Measurements from ENCODE around the gene CLCNKB. TPM values are rescaled to one million over a fixed set of nuclear protein-coding genes. Genes with fewer than 3 reads are reported as not detected.

Gene CLCNKB
- total and polyA plus RNA-seq, 2 of the 4 experiments (the other 2 are of a cell fraction): 0.09 TPM; not detected in 1

DNA sequence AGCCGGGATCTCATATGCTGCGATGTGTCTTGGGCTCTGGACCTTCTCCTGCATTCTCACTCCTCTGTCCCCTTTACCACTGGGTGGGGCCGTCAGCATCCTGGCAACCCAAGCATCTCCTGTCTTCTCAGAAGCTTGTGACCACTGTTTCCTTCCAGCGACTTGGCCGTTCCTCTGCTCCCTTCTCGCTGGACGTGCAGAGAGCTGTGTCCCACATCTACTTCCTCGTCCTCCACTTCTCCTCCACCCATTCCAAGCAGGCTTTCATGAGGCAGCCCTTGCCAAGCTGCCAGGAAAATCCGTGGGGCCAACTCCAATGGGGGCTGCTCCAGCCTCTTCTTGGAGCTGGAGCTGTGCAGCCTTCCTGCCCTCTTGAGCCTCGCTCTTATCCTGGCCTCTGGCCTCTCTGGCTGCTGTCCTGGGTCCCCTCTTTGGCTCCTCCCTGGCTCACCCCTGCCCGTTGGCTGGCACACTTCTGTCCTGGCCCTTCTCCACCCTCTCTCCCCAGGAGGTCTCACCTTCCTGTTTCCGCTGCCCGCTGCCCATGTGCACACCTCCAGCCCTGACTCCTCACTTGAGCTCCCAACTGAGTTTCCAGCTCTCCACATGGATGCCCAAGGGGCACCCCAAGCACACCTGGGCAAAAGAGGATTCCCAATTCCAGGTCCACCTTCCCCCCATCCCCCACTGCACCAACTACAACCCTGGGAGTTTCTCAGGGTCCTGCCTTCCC lies 21.1 kb downstream of the CLCNKB start:
- ChIA-PET CTCF (interaction anchor here (1.3 kb wide), 1 partner anchor 9 kb away, joined by 4 read pairs; no protein-coding TSS in a partner anchor), POLR2A (ENCODE audit: unreplicated experiment) (no interaction called here)
- H3K9ac ChIP-seq (ENCODE audit: low read depth, low read length): no peak overlapping the region
- in situ Hi-C loops (cut with MboI; ENCODE audit: low sequenced_read_pairs) (no loop called here), intact Hi-C loops (cut with micrococcal nuclease) (no loop called here), dilution Hi-C loops (cut with HindIII; ENCODE audit: low sequenced_read_pairs, unreplicated experiment) (no loop called here)
- H3K56ac ChIP-seq (ENCODE audit: extremely low read depth, insufficient read depth, low read length): no peak overlapping the region
- H2AFZ ChIP-seq (replicated peaks; ENCODE audit: low read length, poor library complexity): no peak overlapping the region
- BruUV-seq (replicated peaks): no TSS peak
- H4K20me1 ChIP-seq (ENCODE audit: insufficient read depth, low read length): no peaks in the 10 kb centered on the region; the same call in 1 of the 2 replicates
- no peak overlapping the region for H2AK5ac ChIP-seq (ENCODE audit: low read depth, low read length)
- H3K4ac ChIP-seq (ENCODE audit: low read depth, low read length): no peak overlapping the region
- H2BK120ac ChIP-seq (ENCODE audit: low read depth, low read length): no peak overlapping the region
- no peak overlapping the region for H3K27ac ChIP-seq (ENCODE audit: insufficient read depth, low read length)
- H3K4me2 ChIP-seq (ENCODE audit: low read depth, low read length): no peak overlapping the region
- WGBS, 2 experiments (ENCODE audit: extremely low coverage in 2 of 2, insufficient read length in 1 of 2): 61% methylated on average over 10 of the region's 13 CpGs; no CpG with 5 or more reads in 1 of the 2 experiments
- no peaks in the 10 kb centered on the region for H3K9me1 ChIP-seq (ENCODE audit: insufficient read depth, low read length)
- DNase-seq (no peak), ATAC-seq (ENCODE audit: low read depth) (no peak)
- no peak for TF ChIP-seq MAFK (IDR thresholded peaks at IDR 0.05; ENCODE audit: low read depth, low read length)
- TF ChIP-seq RAD21 (IDR thresholded peaks at IDR 0.05; ENCODE audit: low read length): no peak
- TF ChIP-seq RCOR1 (IDR thresholded peaks at IDR 0.05; ENCODE audit: insufficient replicate concordance, low read length): no peak
- no peak for TF ChIP-seq SMC3 (IDR thresholded peaks at IDR 0.05; ENCODE audit: low read depth, low read length)
- no peak for TF ChIP-seq POLR2A (IDR thresholded peaks at IDR 0.05; ENCODE audit: low read depth, low read length)
- no peak for TF ChIP-seq RFX5 (IDR thresholded peaks at IDR 0.05; ENCODE audit: low read depth, low read length)
- TF ChIP-seq, protein P1, sequence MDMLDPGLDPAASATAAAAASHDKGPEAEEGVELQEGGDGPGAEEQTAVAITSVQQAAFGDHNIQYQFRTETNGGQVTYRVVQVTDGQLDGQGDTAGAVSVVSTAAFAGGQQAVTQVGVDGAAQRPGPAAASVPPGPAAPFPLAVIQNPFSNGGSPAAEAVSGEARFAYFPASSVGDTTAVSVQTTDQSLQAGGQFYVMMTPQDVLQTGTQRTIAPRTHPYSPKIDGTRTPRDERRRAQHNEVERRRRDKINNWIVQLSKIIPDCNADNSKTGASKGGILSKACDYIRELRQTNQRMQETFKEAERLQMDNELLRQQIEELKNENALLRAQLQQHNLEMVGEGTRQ (IDR thresholded peaks at IDR 0.05; ENCODE audit: low read depth, low read length): no peak
- TF ChIP-seq, protein P2, sequence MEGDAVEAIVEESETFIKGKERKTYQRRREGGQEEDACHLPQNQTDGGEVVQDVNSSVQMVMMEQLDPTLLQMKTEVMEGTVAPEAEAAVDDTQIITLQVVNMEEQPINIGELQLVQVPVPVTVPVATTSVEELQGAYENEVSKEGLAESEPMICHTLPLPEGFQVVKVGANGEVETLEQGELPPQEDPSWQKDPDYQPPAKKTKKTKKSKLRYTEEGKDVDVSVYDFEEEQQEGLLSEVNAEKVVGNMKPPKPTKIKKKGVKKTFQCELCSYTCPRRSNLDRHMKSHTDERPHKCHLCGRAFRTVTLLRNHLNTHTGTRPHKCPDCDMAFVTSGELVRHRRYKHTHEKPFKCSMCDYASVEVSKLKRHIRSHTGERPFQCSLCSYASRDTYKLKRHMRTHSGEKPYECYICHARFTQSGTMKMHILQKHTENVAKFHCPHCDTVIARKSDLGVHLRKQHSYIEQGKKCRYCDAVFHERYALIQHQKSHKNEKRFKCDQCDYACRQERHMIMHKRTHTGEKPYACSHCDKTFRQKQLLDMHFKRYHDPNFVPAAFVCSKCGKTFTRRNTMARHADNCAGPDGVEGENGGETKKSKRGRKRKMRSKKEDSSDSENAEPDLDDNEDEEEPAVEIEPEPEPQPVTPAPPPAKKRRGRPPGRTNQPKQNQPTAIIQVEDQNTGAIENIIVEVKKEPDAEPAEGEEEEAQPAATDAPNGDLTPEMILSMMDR (conservative IDR thresholded peaks at IDR 0.05; ENCODE audit: low read depth, low read length): no peak
- no peak for TF ChIP-seq BHLHE40 (IDR thresholded peaks at IDR 0.05; ENCODE audit: low read depth, low read length)
- TF ChIP-seq, protein P3, sequence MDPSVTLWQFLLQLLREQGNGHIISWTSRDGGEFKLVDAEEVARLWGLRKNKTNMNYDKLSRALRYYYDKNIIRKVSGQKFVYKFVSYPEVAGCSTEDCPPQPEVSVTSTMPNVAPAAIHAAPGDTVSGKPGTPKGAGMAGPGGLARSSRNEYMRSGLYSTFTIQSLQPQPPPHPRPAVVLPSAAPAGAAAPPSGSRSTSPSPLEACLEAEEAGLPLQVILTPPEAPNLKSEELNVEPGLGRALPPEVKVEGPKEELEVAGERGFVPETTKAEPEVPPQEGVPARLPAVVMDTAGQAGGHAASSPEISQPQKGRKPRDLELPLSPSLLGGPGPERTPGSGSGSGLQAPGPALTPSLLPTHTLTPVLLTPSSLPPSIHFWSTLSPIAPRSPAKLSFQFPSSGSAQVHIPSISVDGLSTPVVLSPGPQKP (IDR thresholded peaks at IDR 0.05; ENCODE audit: borderline replicate concordance, low read depth, low read length): no peak
- TF ChIP-seq FOS (IDR thresholded peaks at IDR 0.05; ENCODE audit: low read depth, low read length): no peak
- TF ChIP-seq CHD1 (IDR thresholded peaks at IDR 0.05; ENCODE audit: low read depth, low read length): no peak
- no peak for TF ChIP-seq NFE2L2 (IDR thresholded peaks at IDR 0.05; ENCODE audit: low read depth, low read length)
- no peak for TF ChIP-seq MAZ (IDR thresholded peaks at IDR 0.05; ENCODE audit: borderline replicate concordance, low read depth, low read length)
- no peak for TF ChIP-seq CEBPB (IDR thresholded peaks at IDR 0.05; ENCODE audit: low read depth, low read length)
- TF ChIP-seq MXI1 (IDR thresholded peaks at IDR 0.05; ENCODE audit: borderline replicate concordance, low read depth, low read length): no peak
- peaks cover 4% of the 10 kb centered on the region; the same call in 1 of the 2 replicates for H3K4me1 ChIP-seq (ENCODE audit: control insufficient read depth, insufficient read depth, low read length)
- no peak overlapping the region for H3K18ac ChIP-seq (ENCODE audit: low read depth, low read length)
- H3K79me1 ChIP-seq (ENCODE audit: low read depth in 1 of 2, low read length in 2 of 2): no peaks in the 10 kb centered on the region
- H3K36me3 ChIP-seq (ENCODE audit: control insufficient read depth, insufficient read depth, low read length): no peaks in the 10 kb centered on the region
- no peak overlapping the region for H3K4me3 ChIP-seq (ENCODE audit: insufficient read depth, low read depth, low read length)
- H3K14ac ChIP-seq (replicated peaks; ENCODE audit: low read depth, low read length): no peak overlapping the region
- H4K91ac ChIP-seq (ENCODE audit: insufficient read depth, low read depth, low read length): no peak overlapping the region
- H3K9me3 ChIP-seq (ENCODE audit: control insufficient read depth, insufficient read depth, low read length): no peaks in the 10 kb centered on the region
- no peak overlapping the region for H2BK15ac ChIP-seq (ENCODE audit: low read depth, low read length)
- H2AK9ac ChIP-seq (replicated peaks; ENCODE audit: low read depth, low read length, poor library complexity): no peak overlapping the region
- no peak overlapping the region for H2BK5ac ChIP-seq (ENCODE audit: low read depth, low read length, poor library complexity, severe bottlenecking)
- H3K27me3 ChIP-seq (ENCODE audit: control insufficient read depth, insufficient read depth, low read length): peaks cover 45% of the 10 kb centered on the region
- no peak overlapping the region for H3K23ac ChIP-seq (ENCODE audit: low read depth, low read length)
- no peak overlapping the region for H2BK20ac ChIP-seq (ENCODE audit: low read depth, low read length)
- no peak overlapping the region for H4K8ac ChIP-seq (ENCODE audit: low read depth in 2 of 2, low read length in 2 of 2)
- no peak overlapping the region for H4K5ac ChIP-seq (ENCODE audit: low read depth, low read length)
